Smooth muscle cell (in vitro differentiated cells): Measurements from ENCODE around the gene ELF5. TPM values are rescaled to one million over a fixed set of nuclear protein-coding genes. Genes with fewer than 3 reads are reported as not detected.

Experiments
- DNase-seq: peaks from one replicate; lab custom pipeline; 2025; ENCODE audit not compliant: unreplicated experiment; lab: John Stamatoyannopoulos, UW
- H2AFZ ChIP-seq: fragments of 200-600 bp; sonication (generic); 2 replicates; pipeline ENCODE4 v1.6.0; 2016; ENCODE audit warnings: antibody characterized with exemption, low read depth, mild to moderate bottlenecking
- H3F3A ChIP-seq: fragments of 200-600 bp; sonication (generic); 2 replicates; pipeline ENCODE4 v1.6.0; 2017; ENCODE audit warnings: antibody characterized with exemption, low read depth
- H3K27ac ChIP-seq: fragments of 200-600 bp; sonication (generic); 2 replicates; pipeline ENCODE4 v1.5.1; 2016; ENCODE audit warnings: low read depth, mild to moderate bottlenecking
- H3K27me3 ChIP-seq: fragments of 200-600 bp; sonication (generic); 2 replicates; pipeline ENCODE4 v1.6.1; 2016; ENCODE audit warnings: low read depth, mild to moderate bottlenecking
- H3K36me3 ChIP-seq: fragments of 200-600 bp; sonication (generic); 2 replicates; pipeline ENCODE4 v1.5.1; 2016; ENCODE audit warnings: low read depth
- H3K4me1 ChIP-seq: fragments of 200-600 bp; sonication (generic); 2 replicates; pipeline ENCODE4 v1.5.1; 2016; ENCODE audit warnings: low read depth
- H3K4me2 ChIP-seq: fragments of 200-600 bp; sonication (generic); 2 replicates; pipeline ENCODE4 v1.6.0; 2016; ENCODE audit warnings: mild to moderate bottlenecking
- H3K4me3 ChIP-seq: fragments of 200-600 bp; sonication (generic); 2 replicates; pipeline ENCODE4 v1.5.1; 2016; ENCODE audit warnings: mild to moderate bottlenecking
- H3K79me2 ChIP-seq: fragments of 200-600 bp; sonication (generic); 2 replicates; pipeline ENCODE4 v1.6.0; 2016; ENCODE audit warnings: low read depth, mild to moderate bottlenecking
- H3K9ac ChIP-seq: fragments of 200-600 bp; sonication (generic); 2 replicates; pipeline ENCODE4 v1.6.0; 2016; ENCODE audit warnings: low read depth
- H3K9me3 ChIP-seq: fragments of 200-600 bp; sonication (generic); replicated peaks from 2 replicates; pipeline ENCODE4 v1.5.1; 2016; ENCODE audit warnings: low read depth
- H4K20me1 ChIP-seq: fragments of 200-600 bp; sonication (generic); 2 replicates; pipeline ENCODE4 v1.6.0; 2016; ENCODE audit warnings: low read depth
- CTCF ChIP-seq: fragments of 200-600 bp; sonication (generic); IDR thresholded peaks from 2 replicates; pipeline ENCODE4 v1.5.1; 2017; ENCODE audit warnings: borderline replicate concordance, mild to moderate bottlenecking, antibody characterized with exemption; ENCODE audit not compliant: insufficient read depth, poor library complexity, severe bottlenecking
- WGBS: methylation state at CpG from one replicate; pipeline ENCODE4 v1.1.7; 2016; ENCODE audit warnings: low lambda C conversion rate; 5-methylcytosine and 5-hydroxymethylcytosine counted together
- polyA plus RNA-seq: library from polyadenylated mRNA; unstranded; fragments of >200 nt; fragmentation: Nextera tagmentation; extraction: Ambion mirVana; gene quantifications from 2 replicates; pipeline ENCODE4 v1.2.1, GENCODE V29; 2016
- total RNA-seq: library from RNA; depleted of rRNA; stranded (reverse); fragments of >200 nt; gene quantifications from 2 replicates; pipeline ENCODE4 v1.2.3, GENCODE V29; 2014

ELF5 gene
- total and polyA plus RNA-seq, 2 experiments from 2014 or later = 0.67 TPM; not detected in 1

GRCh38 chr11:34499719-34500500 is 13.7 kb downstream of the ELF5 start:
- WGBS = 80% methylated on average over 3 of the region's 3 CpGs

GRCh38 chr11:34495724-34496377 is 17.7 kb downstream of the ELF5 start:
- H3K36me3 ChIP-seq = no peaks in the 10 kb centered on the region
- no peaks in the 10 kb centered on the region for H3K4me1 ChIP-seq
- no peak overlapping the region for H3K4me2 ChIP-seq
- H2AFZ ChIP-seq = no peak overlapping the region
- no peaks in the 10 kb centered on the region for H3K27me3 ChIP-seq
- H3K9me3 ChIP-seq = no peaks in the 10 kb centered on the region
- H3K4me3 ChIP-seq = no peak overlapping the region
- WGBS = 85% methylated on average over 26 of the region's 26 CpGs
- H4K20me1 ChIP-seq = no peaks in the 10 kb centered on the region
- TF ChIP-seq CTCF = no peak
- H3F3A ChIP-seq = no peaks in the 10 kb centered on the region
- H3K79me2 ChIP-seq = no peaks in the 10 kb centered on the region
- no peak overlapping the region for H3K9ac ChIP-seq
- no peak overlapping the region for H3K27ac ChIP-seq
- no peak for DNase-seq

More at GRCh38 chr11:34499719-34500500, 13.7 kb downstream of the ELF5 start:
- Histone ChIP-seq H3K4me2 (no peak overlapping the region), H3K36me3 (no peaks in the 10 kb centered on the region), H3K4me3 (no peak overlapping the region), H3K4me1 (peaks cover 13% of the 10 kb centered on the region), H2AFZ (no peak overlapping the region), H3K27me3 (no peaks in the 10 kb centered on the region), H4K20me1 (no peaks in the 10 kb centered on the region), H3K9ac (no peak overlapping the region), H3K27ac (no peak overlapping the region), H3K79me2 (no peaks in the 10 kb centered on the region), H3F3A (no peaks in the 10 kb centered on the region), H3K9me3 (no peaks in the 10 kb centered on the region)
- no peak for TF ChIP-seq CTCF
- DNase-seq = no peak

GRCh38 chr11:34495239-34495723 is 18.3 kb downstream of the ELF5 start:
- no peaks in the 10 kb centered on the region for H3K36me3 ChIP-seq
- no peaks in the 10 kb centered on the region for H3K27me3 ChIP-seq
- no peaks in the 10 kb centered on the region for H3K79me2 ChIP-seq
- H3K9ac ChIP-seq = no peak overlapping the region
- DNase-seq = no peak
- TF ChIP-seq CTCF = no peak
- no peak overlapping the region for H3K27ac ChIP-seq
- H3K4me1 ChIP-seq = peaks cover 3% of the 10 kb centered on the region
- H3F3A ChIP-seq = no peaks in the 10 kb centered on the region
- no peak overlapping the region for H3K4me3 ChIP-seq
- H2AFZ ChIP-seq = no peak overlapping the region
- no peaks in the 10 kb centered on the region for H3K9me3 ChIP-seq
- H3K4me2 ChIP-seq = no peak overlapping the region
- no peaks in the 10 kb centered on the region for H4K20me1 ChIP-seq
- WGBS = 87% methylated on average over 12 of the region's 12 CpGs
